Measurements from ENCODE around the gene TENM4.

TENM4 gene

DNA sequence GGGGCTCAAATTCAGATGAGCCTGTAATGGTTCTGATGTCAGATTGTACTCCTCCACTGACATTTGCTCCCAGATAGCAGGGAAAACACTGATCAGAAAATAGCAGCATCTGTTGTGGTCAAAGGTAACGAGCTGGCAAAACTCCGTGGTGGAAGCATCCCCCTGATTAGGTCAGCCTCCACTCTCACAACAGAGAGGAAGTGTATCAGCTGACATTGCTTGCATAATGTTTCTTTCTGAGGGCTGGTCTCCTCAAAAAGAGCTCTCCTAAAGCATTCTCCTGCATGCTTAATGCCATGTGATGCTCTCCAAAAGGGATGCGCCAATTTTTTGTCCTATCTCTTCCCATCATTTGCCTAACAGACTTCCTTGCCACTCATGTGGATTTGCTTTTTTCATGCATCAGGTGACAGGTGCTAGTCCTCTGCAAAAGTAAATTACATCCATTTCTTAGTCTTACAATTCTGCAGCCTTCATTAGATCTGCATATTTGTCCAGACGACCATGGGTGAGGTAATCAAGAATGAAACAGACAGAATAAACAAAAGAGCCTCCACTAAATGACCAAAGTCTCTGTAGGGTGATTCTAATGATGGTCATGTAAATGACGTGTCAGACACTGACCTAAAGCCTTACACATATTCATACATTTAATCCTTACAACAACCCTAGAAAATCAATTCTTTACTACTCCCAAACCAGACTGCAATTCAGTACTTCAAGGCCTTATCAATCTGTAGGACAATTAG is 6.4 kb upstream of the TENM4 start:
- DNase-seq, result no peak

DNA sequence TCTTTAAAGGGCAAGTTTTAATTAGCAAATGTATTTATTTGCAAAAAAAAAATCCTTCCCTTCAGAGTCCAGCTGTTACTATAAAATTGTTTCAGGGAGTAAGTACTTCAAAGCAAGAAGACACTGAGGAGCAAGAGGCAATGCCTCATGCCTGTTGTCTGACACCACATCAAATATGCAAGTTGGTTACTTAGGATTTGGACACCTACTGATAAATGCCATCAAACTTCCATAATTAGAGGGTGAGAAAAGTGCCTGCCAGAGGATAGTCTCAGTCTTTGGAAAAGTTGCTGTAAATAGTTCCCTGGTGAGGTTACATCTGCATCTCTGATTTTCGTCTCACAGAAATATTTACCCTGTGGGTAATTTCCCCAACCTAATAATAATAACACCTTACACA is 4.1 kb upstream of the TENM4 start:
- DNase-seq, result no peak

DNA sequence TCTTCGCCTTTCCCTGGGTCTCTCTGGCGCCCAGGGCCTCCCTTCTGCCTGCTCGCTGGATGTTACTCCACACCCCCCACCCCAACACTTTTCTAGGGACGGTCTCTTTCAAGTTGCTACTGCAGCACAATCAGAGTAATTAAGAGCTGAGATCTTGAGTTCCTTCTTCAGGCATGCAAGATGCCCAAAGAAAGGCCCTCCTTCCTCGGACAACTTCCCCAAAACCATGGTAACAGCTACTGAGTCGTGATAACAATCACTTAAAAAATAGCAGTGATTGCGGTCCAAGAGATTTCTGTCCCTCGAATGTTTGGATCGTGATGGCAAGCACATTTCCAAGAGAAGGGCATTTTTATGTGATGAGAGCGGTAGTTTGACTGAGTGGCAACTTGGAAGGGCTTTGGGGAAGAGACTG is 638 bp upstream of the TENM4 start:
- DNase-seq, result no peak

DNA sequence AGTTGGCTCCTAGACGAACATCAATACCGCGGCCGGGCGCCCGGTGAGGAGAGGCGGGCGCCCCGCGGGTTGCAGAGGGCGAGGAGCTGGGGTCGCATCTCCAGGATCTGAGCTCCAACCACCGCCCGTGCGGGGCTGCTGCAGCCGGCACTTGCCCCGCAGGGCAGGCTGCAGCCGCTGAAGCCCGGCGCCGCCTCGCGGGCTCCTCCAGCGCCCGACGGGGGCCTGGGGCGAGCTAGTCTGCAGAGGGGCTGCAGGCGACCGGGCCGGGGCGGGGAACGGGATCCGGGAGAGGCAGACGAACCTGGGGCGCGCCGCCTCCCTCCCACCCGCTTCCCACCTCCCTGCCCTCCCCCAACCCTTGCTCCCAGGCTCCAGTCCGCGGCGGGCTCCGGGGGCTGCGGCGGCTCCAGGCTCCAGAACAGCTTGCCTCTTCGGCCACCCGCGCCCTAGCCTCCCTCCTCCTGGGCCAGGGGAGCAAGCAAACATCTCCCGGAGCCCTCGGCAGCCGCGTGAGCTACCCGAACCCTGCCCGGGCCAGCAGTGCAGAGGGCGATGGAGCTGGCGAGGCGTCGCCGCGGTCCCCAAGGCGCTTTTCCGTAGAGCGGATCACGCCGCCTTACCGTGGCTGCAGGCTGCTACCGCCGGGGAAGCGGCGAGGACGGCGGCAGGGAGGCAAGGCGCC is 802 bp downstream of the TENM4 start:
- no peak for DNase-seq

DNA sequence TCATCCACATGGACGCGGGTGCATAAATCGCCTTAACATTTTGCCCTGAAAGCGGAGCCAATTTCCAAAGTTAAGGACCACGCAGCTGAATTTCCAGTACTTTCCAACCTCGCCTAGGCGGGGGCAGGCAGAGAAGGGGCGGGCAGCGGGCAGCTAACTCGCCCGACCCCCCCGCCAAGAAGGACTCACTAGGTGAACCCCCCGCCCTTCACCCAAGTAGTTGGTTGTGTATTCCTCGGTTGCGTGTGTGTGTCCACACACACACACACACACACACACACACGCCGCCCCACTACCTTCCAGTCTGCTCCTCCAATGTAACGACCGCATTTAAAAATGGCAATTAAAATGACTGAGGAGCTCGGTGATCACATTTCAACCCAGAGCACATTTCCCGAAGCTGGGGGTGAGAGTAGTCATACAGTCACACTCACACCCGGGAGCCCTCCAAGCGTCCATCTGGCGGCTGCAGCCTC is 1.4 kb downstream of the TENM4 start:
- no peak for DNase-seq

DNA sequence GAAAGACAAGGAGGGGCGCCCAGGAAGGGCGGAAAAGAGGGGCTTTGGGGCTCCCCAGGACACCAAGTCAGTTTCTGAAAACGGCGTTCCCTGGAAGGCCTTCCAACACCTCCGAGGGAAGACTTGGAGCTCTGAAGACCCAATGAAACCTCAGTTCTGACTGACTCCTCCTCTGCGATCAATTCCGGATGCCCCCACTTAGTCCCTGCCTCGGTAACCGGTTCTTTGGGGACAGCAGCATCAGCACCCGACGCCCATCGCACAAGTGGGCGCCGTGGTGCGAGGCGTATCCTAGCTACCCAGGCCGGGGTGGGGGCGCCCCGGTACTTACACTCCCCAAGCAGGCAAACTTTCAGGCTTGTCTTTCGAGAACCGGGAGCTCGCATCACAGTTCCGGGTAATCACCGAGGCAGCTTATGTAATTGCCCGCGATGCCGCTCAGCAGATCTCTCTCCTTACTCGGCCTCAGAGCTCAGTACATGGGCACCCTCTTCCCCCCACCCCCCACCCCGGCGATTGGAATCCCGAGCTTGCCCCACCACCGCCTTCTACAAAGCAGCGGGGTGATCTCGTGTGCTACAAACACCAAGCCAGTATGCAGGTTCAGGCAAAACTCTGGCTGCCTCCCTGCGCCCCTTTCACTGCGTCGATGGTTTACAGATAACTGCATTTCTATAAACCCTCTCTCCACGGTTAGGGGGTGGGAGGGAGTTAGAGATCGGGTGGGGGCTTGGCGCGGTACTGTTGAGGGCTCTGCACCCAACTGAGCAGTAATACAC is 2.0 kb downstream of the TENM4 start:
- no peak for DNase-seq

DNA sequence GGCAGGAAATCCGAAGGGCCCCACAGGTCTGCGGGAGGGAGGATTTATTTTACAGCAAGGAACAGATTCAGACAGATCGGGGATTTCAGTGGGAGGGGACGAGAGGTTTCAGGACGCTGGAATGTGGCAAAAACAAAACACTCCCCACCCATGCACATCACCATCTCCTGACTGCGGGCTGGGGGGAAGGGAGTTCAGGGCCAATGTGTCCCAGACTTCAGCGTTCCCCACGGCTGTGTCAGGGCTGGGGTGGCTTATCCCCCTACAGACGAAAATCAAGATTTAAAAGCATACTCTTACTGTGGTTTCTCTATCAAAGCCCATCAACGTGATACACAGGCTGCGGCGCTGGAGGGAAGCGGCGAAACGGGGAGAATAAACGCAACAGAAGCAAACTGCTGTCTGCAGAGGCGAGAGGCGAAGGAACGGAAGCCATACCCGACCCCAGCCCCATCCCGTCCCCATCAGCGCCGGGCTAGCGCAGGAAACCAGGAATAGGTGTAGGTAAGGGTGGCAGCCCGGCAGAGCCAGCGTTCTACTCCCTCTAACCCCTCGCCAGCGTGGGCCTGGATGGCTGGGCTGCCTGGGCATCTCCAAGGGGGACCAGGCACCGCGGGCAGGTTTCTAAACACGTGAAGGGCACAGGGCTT is 2.7 kb downstream of the TENM4 start:
- DNase-seq, result no peak

DNA sequence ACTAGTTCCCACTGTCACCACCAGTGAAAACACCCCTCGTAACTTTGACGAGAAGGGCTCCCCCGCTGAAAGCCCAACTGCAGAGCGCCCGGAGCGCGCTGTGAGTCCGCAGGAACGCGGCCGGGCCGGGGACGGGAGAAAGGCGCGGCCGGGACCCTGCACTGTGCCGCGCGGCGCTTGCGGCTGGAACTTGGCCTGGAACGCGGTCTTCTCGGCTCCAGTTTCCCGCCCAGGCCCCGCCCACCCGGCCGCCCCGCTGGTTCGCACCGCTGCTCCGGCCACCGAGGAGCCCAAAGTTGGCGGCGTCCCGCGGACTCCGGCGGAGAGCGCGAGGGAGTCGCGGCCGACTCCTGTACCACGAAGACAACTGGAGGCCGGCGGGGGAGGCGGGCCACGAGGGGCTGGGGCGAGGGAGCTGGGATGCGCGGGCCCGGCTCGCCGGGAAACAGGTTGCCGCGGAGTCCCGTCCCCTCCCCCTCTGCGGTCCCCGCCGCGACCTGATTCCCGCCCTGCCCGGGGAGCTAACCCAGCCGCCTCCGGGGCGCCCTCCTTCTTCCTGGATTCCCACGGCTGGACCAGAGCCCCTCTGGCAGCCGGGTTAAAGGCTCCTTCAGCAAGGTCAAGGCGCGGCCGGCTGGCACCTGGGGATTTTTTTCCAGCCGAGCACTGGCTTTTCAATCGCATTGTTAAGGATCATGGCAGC is 3.4 kb downstream of the TENM4 start:
- no peak for DNase-seq

DNA sequence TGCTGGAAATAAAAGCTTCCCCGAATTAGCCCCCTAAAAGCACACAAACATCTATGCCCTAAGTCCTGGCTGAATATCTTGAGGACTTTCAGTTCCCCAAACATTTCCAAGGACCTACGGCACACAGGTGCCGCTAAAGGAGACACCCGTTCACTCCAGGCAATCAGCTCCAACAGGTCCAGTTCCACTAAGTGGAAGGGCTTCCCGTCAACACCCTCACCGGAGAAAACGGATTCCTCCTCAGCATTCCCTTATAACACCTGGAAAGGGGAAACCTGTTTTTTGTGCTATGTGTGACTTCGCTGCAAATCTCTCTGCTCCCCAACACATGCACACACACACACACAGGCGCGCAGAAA is 3.9 kb downstream of the TENM4 start:
- no peak for DNase-seq

DNA sequence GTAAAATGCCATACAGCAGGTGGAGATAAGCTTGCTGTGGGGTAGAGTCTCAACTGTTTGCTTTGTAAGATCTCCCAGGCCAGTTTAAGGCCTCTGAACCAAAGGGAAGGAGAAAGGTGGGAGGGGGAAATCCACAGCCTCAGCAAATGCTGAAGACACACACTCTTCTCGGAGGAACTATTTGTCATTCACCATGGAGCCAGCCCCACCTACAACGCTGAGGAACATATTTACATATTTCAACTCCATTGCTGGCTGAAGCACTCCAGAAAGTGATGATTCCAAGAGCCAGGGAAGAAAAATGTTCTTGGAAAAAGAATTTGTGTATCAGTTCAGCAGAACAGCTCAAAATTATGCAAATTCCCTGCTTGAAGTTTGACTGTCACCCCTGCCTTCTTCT is 6.5 kb downstream of the TENM4 start:
- no peak for DNase-seq

DNA sequence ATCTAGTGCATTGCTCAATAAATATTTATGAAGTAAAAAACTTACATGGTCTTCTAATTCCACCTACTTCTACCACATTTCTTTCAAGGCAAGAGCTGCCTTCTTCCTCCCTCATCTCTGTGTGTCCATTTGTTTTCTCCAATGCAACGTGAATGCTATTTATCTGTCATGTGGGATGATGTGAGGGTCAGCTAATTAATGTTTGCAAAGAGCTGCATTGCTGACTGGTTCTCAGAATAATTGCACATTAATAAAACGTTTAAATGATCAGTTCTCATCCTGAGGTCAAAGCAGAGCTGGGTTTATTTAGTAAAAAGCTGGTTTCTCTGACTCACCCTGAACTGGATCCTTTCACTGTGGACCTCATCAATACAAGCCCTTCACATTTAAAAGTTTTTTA is 8.7 kb downstream of the TENM4 start:
- DNase-seq, result no peak

DNA sequence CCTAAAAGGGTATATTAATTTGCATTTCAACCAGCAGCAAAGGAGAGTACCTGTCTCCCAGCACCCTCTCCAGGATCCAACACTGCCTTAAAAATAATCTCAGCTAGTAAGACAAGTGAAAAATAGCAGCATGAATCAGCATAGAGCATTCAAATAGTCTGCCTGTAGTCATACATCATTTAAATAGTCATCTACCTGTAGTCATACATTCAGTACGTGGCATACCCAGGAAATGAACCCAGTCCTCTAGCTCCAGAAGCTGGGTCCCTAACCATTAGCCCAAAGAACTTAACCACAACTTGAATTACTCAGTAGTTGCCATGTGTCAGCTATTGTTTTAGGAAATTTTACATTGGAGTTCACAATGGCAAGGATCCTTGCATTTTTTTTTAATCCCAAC is 9.3 kb downstream of the TENM4 start:
- DNase-seq, result no peak

DNA sequence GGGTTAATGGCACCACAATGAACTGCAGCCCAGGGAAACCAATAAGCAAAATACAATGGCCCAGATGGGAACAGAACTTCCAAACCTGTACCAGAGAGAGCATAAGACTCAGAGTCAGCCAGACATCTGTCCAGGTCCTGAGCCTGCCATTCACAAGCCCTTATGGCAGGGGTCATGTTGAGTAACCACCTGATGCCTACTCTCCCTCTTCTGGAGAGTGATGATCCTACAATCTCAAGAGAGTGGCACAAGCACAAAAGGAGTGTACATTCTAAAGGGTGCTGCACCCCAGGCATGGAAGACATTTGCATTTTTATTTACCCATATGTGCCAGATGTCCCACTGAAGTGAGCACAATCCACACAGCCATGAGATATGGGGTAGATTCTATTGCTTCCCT is 10.6 kb downstream of the TENM4 start:
- DNase-seq, result no peak

DNA sequence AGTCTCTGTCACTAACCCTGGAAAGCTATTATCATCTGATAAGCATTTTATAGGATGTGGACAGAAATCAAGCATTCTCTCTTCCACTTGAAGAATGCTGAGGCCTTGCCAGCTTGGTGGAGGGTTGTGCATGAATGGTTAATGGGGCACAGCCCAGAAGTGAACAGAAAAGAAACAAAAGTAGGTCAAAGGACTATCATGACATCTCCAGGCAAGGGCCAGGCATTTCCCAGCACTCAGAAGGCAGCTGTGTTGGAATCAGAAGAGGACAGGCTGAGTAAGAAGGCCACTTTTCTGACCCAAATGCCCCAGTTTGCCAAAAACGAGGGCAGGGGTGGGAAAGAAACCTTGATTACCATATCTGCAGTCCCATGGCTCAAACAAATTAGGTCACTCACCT is 12.4 kb downstream of the TENM4 start:
- DNase-seq, result no peak

DNA sequence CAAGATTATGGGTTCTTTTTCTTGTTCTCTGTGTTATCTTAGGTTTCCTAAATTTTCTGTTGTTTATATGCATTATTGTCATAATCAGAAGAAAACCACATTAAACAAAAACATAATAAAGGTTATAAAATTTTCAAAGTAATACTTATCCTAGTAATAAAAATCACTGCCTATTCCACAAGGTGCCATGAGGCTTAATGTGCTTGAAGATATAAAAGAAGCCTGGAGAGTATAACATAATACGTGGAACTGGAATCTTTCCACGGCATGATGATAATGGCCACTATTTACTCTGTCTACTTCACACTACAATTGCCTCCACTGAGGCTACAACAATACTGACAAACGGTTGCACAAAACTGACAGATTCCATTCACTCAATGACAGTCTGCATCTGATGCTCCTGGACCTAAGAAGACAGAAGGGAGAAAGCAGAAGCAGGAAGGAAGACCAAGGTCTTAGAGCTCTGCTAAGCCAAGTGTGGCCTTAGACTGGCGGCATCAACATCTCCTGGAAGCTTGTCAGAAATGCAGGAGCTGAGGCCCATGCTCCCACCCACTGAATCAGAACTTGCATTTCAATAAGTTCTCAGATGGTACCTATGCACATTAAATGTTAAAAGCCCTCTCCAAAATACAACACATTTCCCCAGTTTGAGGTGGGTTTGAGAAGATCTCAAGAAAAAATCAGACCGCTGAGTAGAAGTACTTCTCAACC is 13.1 kb downstream of the TENM4 start:
- no peak for DNase-seq

DNA sequence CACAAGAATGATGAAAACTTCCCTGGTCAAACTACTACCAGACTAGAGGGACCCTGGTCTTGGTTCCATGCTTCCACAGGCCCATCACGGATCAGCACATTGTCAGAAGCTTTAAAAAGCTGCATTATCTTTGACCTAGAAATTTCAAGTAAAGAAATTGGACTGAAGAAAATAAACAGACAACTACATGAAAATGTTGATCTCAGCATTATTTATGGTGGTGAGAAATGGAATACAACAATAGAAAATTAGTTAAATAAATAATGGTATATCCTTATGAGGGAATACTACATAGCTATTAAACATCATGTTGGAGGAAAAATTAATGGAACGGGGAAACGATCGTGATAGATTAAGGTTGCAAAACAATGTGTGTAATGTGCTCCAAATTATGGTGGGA is 13.7 kb downstream of the TENM4 start:
- no peak for DNase-seq

DNA sequence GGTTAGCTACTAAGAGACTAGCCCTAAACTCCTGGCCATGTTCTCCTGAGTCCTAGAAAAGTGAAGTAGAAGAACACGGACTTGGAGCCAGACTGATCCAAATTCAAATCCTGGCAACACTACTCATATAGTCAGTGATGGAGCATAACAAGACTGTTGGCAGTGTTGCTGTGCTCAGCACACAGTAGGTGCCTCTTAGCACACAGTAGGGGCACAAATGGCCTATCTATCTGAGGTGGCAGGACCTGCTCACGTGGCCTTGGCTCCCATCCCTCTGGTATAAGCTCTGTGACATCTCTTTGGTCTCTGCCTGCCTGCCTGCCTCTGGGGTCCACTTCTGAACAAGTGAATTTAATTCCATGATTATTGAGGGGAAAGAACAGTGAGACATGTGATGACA is 15.4 kb downstream of the TENM4 start:
- DNase-seq, result no peak

DNA sequence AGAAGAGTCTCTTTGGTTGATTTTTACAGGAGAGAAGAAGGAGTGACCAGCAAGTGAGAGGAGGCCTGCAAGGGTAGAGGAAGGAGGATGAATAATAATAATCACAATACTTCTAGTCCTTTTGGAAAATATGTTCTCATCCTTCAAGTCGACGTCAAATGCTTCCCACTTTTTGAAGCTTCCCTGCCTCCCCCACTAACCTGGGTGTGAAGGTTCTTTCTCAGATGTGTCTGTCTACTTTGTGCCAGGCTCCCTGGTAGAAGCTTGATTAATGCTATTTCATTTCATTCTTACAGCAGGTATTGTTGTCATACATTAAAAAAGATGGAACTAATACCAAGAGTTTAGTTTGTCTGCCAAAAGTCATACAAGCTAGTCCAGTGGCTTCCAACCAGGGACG is 17.1 kb downstream of the TENM4 start:
- no peak for DNase-seq

DNA sequence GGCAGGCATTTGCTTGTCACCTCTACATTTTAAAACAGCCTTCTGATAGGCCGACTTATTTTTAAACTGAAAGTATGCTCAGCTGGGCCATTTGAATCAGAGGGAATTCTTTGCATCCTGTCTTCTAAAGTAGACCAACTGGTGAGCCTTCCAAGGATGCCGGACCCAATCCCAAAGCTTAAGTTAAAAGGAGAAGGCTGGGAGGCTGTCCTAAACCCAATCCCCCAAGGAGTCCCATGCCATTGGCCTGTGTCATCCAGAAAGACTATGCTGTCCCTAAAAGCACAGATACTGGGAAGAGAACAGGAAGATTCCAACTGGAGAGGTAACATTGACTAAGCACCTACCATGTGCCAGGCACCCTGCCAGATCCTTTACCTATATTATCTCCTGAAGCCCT is 18.0 kb downstream of the TENM4 start:
- no peak for DNase-seq

DNA sequence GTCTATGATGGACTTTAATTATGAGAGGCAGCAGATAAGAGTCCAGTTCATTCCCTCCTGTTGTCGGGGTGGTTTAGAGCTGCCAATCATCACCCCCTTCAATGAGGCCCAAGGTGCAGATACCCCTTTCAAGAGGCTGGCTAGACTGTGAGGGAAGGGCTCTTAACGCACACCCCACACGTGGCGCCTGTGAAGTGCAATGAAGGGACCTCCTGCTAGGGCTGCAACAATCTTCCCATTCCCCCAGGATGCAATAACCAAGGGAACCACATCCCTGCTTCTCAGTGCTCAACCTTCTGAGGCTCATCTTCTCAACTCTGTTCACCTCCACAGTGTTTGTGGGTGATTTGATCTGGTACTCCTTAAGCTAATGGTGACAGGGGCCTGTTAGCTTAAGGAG is 19.0 kb downstream of the TENM4 start:
- no peak for DNase-seq

DNA sequence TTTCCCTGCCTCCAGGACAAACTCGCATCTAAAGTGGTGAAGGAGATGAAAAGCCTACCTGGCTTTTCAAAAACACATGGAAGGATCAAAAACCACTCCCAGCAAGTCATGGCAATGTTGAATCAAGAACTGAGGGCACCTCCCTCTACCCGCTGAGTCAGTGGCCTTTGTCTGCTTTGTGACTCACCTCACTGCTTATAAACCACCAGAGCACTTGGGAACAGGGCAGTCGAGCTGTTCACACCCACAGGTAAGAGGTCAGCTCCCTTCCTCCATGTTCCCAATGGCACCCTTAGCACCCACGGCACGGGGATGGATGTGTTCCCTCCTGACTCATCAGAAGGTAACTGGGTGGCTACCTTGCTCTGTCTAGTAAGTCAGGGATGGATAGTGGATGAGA is 21.7 kb downstream of the TENM4 start:
- DNase-seq, result no peak

DNA sequence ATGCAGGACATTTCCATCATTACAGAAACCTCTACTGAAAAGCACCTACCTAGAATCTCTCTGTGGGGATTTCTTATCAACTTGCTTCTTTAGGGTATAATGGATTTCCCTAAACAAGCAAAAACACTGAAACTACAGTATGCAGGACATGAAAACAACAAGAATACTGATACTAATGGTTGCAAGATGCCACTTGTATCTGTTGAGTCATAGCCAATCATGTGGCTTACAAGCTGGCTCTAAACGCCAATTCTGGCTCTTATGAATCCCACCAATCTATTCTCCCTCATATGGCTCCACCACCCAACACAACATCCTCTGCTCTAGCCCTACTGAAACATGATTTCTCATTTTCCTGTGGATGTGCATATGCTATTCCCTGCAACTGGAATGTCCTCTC is 22.6 kb downstream of the TENM4 start:
- DNase-seq, result no peak

Measured in KG1 (cell line).